Adrenal gland (tissue), 5 donors: ENCODE results near the gene CEP41.

Source experiments
- POLR2A ChIP-seq, 2 donors: fragments of 450-650 bp; IDR thresholded peaks; one replicate each; pipeline ENCODE4 v1.6.1; 2017; ENCODE audit warnings: antibody characterized with exemption in 2 of 2, mild to moderate bottlenecking in 2 of 2, moderate library complexity in 1 of 2
- TF ChIP-seq, protein P1 (sequence below), 6 experiments: fragments of 450-650 bp in 4 of 6; fragments of 200-600 bp in 2 of 6; sonication (generic) in 1 of 6; IDR thresholded peaks; 1 replicate in 5 of 6; 2 replicates in 1 of 6; pipeline versions ENCODE4 v1.5.1 to v1.8.0; 2016 to 2021; ENCODE audit warnings: antibody characterized with exemption in 6 of 6, mild to moderate bottlenecking in 2 of 6, moderate library complexity in 1 of 6
- donor health status: DM: no; HTN: no; CAD: no.

DNA sequence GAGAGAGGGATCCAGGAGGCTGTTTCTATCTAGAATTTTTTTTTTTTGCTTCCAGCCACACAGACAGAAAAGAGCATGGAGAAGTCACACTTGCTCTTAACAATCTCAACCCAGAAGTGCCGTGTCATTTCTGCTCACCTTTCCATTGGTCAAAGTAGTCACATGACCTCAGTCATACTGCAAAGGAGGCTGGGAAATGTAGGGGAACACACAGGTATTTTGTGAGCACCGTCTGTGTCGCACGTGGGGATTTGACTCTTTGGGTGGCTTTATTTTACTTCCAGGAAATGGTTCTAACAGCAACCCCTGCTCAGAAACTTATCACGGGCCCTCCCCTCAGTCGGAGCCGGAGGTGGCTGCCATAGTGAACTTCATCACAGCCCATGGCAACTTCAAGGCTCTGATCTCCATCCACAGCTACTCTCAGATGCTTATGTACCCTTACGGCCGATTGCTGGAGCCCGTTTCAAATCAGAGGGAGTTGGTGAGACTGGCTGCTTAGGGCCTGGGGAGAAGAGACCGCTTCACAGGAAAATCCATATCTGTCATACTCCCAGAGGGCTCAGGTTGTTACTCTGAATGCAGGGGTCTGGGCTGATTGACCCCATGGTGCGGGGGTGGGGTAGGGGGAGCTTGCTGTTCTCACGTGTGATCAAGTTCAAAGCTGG is 73.6 kb downstream of the CEP41 start:
- TF ChIP-seq, protein P1, sequence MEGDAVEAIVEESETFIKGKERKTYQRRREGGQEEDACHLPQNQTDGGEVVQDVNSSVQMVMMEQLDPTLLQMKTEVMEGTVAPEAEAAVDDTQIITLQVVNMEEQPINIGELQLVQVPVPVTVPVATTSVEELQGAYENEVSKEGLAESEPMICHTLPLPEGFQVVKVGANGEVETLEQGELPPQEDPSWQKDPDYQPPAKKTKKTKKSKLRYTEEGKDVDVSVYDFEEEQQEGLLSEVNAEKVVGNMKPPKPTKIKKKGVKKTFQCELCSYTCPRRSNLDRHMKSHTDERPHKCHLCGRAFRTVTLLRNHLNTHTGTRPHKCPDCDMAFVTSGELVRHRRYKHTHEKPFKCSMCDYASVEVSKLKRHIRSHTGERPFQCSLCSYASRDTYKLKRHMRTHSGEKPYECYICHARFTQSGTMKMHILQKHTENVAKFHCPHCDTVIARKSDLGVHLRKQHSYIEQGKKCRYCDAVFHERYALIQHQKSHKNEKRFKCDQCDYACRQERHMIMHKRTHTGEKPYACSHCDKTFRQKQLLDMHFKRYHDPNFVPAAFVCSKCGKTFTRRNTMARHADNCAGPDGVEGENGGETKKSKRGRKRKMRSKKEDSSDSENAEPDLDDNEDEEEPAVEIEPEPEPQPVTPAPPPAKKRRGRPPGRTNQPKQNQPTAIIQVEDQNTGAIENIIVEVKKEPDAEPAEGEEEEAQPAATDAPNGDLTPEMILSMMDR (IDR thresholded peaks at IDR 0.05) = no peak
- TF ChIP-seq POLR2A (IDR thresholded peaks at IDR 0.05) = no peak
